ENCODE measurements around the gene RPTOR.
"Not testable (repeated sequence)": the region's sequence is repeated elsewhere in the genome, so short reads cannot be mapped to it uniquely, and the experiment has no call there.

RPTOR gene

DNA sequence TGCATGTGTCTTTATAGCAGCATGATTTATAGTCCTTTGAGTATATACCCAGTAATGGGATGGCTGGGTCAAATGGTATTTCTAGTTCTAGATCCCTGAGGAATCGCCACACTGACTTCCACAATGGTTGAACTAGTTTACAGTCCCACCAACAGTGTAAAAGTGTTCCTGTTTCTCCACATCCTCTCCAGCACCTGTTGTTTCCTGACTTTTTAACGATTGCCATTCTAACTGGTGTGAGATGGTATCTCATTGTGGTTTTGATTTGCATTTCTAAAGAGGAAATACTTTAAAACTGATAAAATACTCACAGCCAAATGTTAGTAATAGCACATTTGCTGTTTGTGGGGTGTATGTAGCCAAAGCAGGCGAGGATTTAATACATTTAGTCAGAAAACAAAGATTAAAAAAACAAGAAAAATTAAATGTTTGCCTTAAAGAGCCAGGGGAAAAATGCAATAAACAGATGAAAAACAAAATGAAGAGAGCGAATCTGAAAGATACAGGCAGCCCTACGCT, 220.0 kb downstream of the RPTOR start:
- DNase-seq (ENCODE audit: low read depth) = not testable (repeated sequence)

- DNase-seq (ENCODE audit: low read depth) = no peak
Measured at GRCh38 chr17:80765241-80765961, 220.8 kb downstream of the RPTOR start.

- DNase-seq (ENCODE audit: low read depth) = no peak
Measured at GRCh38 chr17:80766290-80766855, 221.7 kb downstream of the RPTOR start.

- no peak for DNase-seq (ENCODE audit: low read depth)
Measured at GRCh38 chr17:80768389-80768788, 223.8 kb downstream of the RPTOR start.

DNA sequence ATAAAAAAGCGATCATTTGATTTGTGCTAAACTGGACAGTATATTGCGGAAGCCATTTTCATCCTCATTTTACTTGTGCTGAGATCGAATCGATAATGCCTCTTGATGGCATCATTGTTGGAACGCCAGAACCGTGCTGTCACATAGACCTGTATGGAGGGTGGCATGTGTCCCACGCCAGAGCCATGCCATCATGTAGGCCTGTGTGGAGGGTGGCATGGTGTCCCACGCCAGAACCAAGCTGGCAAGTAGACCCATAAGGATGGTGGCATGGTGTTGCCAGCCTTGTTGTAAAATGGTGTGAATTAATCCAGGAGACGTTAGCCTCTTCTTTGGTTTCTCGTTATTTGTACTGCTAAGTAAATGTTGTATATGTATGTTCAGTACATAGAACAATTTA, 224.3 kb downstream of the RPTOR start:
- no peak for DNase-seq (ENCODE audit: low read depth)

- DNase-seq (ENCODE audit: low read depth) = no peak
Measured at GRCh38 chr17:80769516-80769915, 224.9 kb downstream of the RPTOR start.

GRCh38 chr17:80769936-80770625, 225.4 kb downstream of the RPTOR start:
- no peak for DNase-seq (ENCODE audit: low read depth)

GRCh38 chr17:80770881-80771611, 226.4 kb downstream of the RPTOR start:
- DNase-seq (ENCODE audit: low read depth) = no peak

DNA sequence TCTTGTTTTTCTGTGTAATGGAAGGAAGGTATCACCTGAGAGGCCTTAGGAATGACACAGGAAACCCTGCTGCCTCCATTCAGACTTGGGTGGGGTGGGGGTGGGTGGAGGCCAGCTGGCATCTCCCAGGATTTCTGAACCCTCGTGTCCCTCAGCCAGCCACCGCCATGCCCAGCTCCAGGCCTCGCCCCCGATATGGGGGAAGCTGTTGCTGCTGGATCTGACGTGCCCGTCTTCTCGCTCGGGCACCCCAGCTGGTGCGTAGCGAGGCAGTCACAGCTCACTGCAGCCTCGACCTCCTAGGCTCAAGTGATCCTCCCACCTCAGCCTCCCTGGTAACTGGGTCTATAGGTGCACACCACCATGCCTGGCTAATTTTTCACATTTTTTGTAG, 227.0 kb downstream of the RPTOR start:
- DNase-seq (ENCODE audit: low read depth) = no peak

DNA sequence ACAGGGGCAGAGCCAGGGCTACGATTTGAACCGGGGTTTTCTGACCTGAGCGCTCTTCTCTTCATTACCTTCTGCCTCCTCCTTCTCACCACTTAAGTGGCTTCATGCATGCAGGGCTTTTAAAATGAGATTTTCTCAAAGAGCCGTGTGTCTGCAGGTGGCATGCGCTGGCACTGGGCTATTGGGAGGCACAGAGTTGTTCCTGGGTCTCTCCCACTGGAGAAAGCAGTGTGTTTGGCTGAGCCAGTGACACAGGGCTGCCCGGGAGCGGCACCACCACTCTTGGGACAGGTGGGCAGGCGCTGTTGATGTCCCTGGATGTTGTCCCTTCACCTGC, 228.2 kb downstream of the RPTOR start:
- DNase-seq (ENCODE audit: low read depth) = no peak

GRCh38 chr17:80773243-80773991, 228.8 kb downstream of the RPTOR start:
- no peak for DNase-seq (ENCODE audit: low read depth)

GRCh38 chr17:80774146-80774545, 229.5 kb downstream of the RPTOR start:
- no peak for DNase-seq (ENCODE audit: low read depth)

- DNase-seq (ENCODE audit: low read depth) = no peak
Measured at GRCh38 chr17:80774643-80775281, 230.1 kb downstream of the RPTOR start.

DNA sequence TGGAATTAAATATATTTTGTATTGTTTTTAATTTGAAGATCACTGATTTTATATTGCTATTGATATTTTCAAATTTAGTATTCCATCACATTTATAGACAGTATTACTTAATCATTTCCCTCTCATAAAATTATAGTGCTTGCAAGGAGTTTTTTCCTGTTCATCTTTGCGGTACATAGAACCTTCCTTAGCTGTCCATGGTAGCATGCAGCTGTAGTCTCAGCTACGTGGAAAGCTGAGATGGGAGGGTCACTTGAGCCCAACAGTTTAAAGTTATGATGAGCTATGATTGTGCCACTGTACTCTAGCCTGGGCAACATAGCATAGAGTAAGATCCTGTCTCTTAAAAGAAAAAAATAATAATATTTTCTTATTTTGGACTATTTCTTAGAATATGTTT, 231.2 kb downstream of the RPTOR start:
- DNase-seq (ENCODE audit: low read depth) = no peak

DNA sequence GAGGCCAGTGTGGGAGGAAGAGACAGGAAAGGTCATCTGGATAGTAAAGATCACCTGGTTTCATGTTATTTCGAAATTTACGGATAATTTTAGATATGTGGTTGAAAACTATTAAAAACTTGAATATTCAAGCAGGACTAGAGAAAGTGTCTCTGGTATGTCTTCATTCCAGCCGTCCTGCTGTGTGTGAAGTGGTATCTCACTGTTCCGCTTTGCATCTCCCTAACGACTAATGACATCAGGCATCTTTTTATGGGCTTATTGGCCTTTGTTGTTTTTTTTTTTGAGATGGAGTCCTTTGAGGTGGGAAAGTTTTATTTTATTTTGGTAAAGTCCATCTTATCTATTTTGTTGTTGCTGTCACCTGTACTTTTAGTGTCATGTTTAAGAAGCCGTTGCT, 232.6 kb downstream of the RPTOR start:
- no peak for DNase-seq (ENCODE audit: low read depth)

GRCh38 chr17:80778716-80779115, 234.1 kb downstream of the RPTOR start:
- DNase-seq (ENCODE audit: low read depth) = no peak

DNA sequence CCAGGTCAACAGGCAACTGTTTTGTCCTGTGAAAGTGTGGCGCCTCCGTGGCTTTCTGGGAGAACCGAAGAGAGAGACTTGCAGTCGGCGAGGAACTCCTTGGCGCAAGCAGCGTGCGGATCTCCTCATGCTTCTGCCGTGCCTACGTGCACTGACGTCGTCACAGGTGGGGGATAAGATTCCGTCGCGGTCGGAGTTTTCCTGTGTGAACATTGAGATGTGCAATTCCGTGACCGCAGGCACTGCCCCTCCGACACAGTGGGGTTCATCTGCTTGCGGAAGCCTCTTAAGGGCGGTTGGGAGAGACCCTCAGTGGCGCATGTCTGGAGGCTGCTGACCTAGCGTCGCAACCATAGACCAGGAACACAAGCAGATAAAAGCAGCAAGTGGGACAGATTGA, 234.7 kb downstream of the RPTOR start:
- no peak for DNase-seq (ENCODE audit: low read depth)

- no peak for DNase-seq (ENCODE audit: low read depth)
Measured at GRCh38 chr17:80779961-80780380, 235.3 kb downstream of the RPTOR start.

- no peak for DNase-seq (ENCODE audit: low read depth)
Measured at GRCh38 chr17:80780381-80781198, 236.0 kb downstream of the RPTOR start.

- no peak for DNase-seq (ENCODE audit: low read depth)
Measured at GRCh38 chr17:80781211-80781610, 236.6 kb downstream of the RPTOR start.
